IPS-NIHi7 (cell line): ENCODE results near the gene CBX2.

Experiments used
- DNase-seq: peaks from one replicate; pipeline ENCODE4 v3.0.0; 2012; ENCODE audit warnings: mixed read lengths; ENCODE audit errors: extremely low spot score

Gene CBX2

GRCh38 chr17:79786930-79787643 lies 9.1 kb downstream of the CBX2 start:
- no peak for DNase-seq

- DNase-seq, result no peak
These were observed 10.5 kb downstream of the CBX2 start for GRCh38 chr17:79788455-79788854.

DNA sequence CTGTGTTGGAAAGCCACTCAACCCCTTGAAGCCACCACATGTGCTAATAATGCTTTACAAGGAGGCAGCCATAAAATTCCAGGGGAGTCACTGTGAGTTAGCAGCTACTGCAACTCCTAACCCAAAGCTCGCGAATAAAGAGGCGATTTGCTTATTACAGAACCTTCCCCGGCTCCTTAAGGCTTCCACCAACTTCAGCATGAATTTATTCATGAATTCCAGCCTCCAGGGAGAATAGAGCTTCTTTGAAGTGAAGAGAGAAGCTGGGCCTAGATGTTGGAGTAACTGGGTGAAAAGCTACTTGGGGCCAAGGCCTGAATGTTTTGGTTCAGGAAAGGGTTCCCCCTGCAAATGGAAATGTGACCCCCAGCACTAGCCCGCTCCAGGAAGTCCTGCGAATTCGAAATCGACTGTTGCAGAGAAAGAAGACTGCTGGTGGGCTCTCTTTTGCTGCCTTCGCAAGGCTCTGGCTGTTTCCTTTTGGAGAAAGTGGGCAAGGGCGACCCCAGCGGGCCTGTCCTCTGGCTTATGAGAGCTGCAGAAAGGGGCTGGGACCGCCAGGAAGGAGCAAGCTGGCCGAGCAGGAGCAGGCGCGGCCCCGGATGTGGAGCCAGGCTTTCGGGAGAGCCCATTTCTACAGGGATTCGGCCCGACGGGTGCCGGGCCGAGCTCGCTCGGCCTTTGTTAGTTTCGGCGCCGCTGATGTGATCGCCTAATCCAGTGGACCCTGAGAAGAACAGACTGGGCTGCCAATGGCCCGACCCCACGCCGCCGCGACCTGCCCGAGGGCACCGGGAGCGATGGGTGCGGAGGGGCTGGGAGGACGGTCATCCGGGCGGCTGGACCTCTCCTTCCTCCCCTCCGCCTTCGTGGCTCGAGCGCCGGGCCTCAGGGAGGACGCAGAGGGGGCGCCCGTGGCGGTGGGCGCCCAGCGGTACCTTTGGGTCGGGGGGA lies 11.3 kb downstream of the CBX2 start:
- peak; percentile 85 for DNase-seq

GRCh38 chr17:79789943-79790804 lies 12.2 kb downstream of the CBX2 start:
- peak; percentile 79 for DNase-seq

DNA sequence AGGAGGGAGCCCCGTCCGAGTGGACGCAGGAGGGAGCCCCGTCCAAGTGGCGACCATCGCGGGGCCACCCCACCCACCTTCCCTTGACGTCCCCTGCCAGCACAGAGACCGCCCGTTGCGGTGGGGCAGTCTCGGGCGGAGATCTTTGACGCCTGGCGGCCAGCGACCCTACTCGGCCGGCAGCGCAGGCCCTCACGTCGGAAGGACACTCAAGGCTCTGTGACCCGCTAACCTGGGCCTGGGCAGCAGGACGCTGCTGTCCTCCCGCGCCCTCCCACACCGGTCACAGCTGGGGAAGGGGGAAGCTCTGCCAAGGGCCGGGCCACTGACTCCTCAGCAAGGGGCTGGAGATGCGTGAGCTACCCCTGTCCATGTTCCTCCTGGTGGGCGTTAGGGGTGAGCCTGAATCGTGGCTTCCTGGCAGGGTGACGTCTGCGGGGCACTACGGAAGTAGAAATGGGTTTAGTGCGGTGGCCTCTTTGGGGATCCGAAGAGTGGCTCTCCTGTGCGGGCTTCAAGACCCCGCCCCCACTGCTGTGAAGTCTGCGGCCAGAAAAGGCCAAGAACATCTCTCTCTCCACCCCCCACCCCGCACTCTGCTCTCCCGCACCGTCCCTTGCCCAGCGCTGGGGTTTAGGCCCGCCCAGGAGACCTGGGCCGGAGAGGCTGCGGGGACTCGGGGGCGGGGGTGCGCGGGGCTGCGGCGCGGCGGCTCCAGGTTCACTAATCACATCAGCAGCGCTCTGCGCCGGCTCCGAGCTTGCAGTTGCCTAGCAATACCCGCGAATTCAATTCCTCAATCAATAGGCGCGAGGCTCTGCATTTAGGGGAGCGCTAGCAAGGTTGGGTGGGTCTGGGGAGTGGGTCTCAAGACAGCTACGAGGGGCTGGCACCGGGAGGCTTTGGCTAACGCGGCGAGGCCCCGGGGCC lies 13.1 kb downstream of the CBX2 start:
- no peak for DNase-seq

GRCh38 chr17:79791735-79792161 lies 13.8 kb downstream of the CBX2 start:
- DNase-seq, result no peak

DNA sequence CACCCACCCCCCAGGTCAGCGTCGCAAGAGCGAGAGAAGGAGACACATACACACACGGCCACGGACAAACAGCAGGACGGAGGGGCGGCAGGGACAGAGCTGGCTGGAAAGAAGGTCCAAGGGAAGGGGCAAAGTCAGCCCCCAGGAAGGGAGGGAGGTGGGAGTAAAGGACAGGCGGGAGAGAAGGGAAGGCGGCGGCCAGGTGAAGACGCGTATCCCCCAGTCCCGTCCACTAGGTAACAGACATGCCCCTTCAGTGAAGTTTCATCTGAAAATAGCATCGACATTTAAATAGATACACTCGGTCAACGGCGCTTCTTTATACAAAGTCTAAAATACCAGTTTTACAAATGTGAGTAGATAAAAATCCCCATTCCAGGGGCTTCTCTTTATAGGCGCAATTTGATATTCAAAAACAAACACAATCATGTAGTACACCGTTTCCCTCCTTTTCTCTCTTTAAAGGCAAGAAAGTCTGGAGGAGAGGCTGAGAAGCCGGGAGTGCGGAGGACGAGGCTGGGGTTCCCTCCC lies 14.5 kb downstream of the CBX2 start:
- DNase-seq, result no peak

GRCh38 chr17:79792984-79793923 lies 15.3 kb downstream of the CBX2 start:
- DNase-seq, result no peak

GRCh38 chr17:79793924-79794304 lies 16.0 kb downstream of the CBX2 start:
- peak; percentile 70 for DNase-seq

DNA sequence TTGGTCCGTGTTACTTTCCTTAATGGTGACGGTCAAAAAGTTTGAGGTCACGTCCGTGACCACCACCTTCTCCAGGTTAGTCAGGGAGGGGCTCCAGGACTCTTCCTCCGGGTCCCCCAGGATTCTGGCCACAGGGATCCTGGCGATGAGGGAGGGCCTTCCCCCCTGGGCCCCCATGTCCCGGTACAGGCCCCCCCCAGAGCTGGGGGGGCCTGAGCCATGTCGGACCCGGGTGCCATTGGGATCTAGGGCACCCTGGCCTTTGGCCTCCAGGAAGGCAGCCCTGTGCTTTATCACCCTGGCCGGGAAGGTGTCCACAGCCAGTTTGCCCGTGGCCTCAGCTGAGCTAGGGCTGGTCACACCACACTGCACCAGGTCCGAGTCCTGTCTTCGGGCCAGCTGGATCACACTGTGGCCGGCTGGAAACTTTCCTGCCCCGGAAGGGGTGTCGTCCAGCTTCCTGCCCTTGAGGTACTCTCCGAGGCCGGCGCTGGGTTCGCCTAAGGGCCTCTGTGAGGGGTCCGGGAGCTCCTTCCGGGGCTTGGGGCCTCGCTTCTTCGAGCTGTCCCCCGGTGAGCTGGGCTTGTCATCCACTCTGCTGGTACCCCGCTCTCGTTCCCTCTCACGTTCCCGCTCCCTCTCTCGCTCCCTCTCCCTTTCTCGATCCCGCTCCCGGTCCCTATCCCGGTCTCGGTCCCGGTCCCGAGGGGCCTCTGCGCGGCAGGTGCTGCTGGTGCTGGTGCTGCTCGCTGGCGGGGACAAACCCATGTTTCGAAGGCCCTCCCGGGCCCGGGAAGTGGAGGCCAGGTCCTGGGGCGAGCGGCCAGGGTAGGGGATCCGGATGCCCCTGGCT lies 16.9 kb downstream of the CBX2 start:
- no peak for DNase-seq

DNA sequence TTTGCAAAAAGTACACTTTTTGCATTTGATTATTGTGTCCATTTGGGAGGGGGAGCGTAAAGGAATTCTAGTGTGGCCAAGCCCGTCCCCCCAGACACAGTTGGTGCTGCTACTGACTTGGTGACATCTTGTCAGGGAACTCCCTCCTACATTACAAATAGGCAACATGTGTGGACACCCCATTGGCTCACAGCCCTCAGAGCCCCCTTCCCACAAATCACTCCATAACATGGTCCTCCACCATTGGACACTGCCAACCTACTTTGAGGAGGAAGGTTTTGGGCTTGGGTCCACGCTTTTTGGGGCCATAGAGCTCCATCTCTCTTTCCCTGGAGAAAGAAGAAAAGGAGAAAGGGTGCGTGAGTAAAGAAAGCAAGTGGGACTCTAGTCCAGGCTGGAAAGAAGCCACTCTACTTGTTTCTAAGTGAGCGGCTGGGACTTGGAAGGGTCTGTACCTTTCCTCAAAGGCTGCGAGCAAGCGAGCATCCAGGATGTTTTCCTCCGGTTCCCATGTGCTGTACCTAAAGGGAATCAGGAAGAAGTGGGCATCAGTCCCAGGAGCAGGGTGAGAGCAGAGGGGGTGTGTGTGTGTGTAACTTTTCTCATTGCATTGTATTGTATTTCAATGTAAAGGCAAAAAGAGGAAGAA lies 18.0 kb downstream of the CBX2 start:
- DNase-seq, result no peak

- no peak for DNase-seq
These were observed 18.5 kb downstream of the CBX2 start for GRCh38 chr17:79796444-79796762.

DNA sequence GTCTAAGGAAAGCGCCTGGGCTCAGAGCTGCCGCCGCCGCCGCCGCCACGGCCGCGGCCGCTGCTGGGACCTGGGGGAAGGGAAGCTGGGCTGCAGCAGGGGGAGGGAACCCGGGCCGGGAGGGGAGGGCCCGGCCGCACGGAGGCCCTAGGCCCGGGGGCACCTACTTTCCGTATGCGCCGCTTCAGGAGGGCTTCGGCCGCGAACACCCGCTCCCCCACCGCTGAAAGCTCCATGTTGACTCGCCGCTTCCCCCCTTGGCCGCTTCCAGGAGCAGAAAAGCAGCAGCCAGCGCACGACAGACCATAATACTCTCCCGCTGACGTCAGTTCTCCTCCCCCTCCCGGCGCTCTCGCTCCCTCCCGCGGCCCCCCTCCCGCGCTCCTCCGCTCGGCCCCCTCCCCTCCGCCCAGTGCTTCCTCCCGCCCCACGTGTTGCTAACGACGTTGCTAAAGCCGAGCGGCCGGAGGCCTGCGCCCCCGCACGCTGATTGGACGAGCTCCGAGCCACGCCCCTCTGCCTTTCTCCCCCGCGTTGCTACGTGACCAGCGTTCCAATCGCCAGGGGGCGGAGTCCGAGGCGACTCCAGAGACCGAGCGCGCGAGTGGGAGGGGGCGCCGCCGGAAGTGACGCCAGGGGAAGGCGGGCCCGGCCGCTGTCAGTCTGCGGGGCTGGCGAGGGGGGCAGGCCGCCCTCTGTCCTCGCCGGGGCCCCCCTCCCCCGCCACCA lies 19.0 kb downstream of the CBX2 start, which contains the start of gene CBX8:
Gene CBX8, minus strand, starts transcription at position 315 of the 729 bp plus-strand sequence. Its CDS starts 79 bp downstream, at position 236.
- peak; percentile 96 for DNase-seq

DNA sequence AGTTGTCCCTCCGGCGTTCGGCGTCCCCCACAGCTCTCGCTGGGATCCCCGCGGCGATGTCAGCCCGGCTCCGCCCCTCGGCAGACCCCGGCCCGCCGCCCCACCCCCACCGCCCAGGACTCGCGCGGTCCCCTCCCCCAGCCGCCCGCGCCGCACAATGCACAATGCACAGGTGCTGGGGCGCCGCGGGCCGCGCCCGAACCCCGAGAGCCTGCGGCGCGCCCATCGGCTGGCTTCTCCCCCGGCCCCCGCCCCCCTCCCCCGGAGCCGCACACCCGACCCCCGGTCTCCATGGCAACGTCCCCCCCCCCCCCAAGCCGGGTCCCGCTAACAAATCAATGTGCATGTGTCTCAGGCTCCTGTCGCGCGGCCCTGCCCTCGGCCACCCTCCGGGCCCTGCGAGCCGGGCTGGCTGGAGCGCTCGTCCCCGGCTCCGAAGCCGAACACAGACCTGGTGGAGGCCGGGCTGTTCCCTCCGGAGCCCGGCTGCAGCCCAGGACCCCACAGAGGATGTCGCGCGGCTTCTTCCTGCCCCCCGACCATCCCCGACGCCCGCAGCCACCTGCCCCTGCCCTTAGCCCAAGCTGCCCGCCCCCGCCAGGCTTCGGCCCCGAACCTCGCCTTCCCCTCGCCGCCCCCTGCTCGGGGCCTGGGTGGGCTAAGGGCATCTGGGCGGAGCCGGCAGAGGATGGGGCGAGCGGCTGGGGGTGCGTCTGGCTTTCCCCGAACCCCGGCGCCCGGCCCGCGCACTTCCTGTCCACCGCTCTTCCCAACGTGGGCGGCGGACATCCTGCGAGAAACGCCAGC lies 19.7 kb downstream of the CBX2 start:
- no peak for DNase-seq

GRCh38 chr17:79798299-79799173 lies 20.6 kb downstream of the CBX2 start:
- DNase-seq, result no peak

GRCh38 chr17:79799174-79799537 lies 21.2 kb downstream of the CBX2 start:
- no peak for DNase-seq
